Spleen (tissue), 7 donors: ENCODE data around the gene GPER1.

Experiments
- CTCF ChIP-seq, 11 experiments: fragments of 200-600 bp in 7 of 11; fragments of 450-650 bp in 4 of 11; sonication (generic) in 4 of 11; IDR thresholded peaks in 8 of 11; conservative IDR thresholded peaks in 3 of 11; 1 replicate in 7 of 11; 2 replicates in 4 of 11; pipeline versions ENCODE4 v1.4.0 to v1.8.0; 2016 to 2021; ENCODE audit warnings: antibody characterized with exemption in 11 of 11, inconsistent platforms in 4 of 11, mild to moderate bottlenecking in 1 of 11
- POLR2A ChIP-seq, 3 donors: fragments of 450-650 bp; IDR thresholded peaks; one replicate each; pipeline ENCODE4 v1.5.1; 2017; ENCODE audit warnings: antibody characterized with exemption in 3 of 3, mild to moderate bottlenecking in 1 of 3
- POLR2AphosphoS5 ChIP-seq, 3 donors: sonication (generic); formaldehyde crosslinking; IDR thresholded peaks; one replicate each; pipeline ENCODE4 v1.5.1; 2017; ENCODE audit warnings: antibody characterized with exemption in 3 of 3
- donor health status: DM: no; HTN: no; CAD: no; lungs with moderate emphysema.
- donor health status: DM: no; HTN: no; CAD: no.
- donor health status: DM: no; HTN: no; CAD: no.

DNA sequence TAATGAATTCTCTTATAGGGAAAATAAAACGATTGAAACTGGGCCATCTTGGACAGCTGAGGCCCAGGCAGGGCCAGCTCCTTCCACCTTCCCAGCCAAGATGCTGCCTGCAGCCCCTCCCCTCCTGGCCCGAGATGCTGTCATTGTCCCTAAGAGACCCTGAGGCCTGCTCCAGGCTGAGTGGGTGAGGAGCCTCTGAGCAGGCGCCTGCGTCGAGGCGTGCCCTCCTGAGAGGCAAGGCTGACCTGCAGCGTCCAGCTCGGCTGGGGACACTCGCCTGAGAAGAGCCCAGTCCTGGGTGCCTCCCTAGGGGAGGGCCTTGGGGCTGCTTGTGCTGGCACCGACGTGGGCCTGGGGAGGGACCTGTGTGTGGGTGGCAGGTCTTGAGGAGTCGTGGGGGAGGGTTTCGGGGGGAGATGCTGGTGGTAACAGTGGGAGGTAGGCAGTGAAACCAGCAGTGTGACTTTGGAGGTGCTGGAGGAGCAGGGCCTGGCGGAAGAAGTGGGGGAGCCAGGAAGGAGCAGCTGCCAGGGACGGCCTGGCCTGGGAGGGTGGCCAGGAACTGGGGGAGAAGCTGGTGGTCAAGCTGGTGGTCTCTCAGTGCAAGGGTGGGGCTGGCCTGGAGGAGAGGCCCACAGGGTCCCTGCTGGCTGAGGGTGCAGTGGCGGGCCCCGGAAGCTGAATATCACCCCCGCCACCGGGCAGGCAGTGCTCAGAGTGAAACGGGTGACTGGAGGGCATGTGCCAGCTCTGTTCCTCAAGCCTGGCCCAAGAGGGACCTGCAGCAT, 35.7 kb upstream of the GPER1 start:
- TF ChIP-seq CTCF (IDR thresholded peaks at IDR 0.05 in 8 of 11, conservative IDR thresholded peaks at IDR 0.05 in 3 of 11) (no peak), POLR2A (IDR thresholded peaks at IDR 0.05) (no peak), POLR2AphosphoS5 (IDR thresholded peaks at IDR 0.05) (no peak)
